HFF-Myc (cell line): Measurements from ENCODE around the gene EPAS1.

Experiments used
- DNase-seq: peaks from one replicate; pipeline ENCODE4 v3.0.0-alpha.2; 2011; ENCODE audit warnings: low read depth; ENCODE audit errors: extremely low read depth
- H3K4me3 ChIP-seq: replicated peaks from 2 replicates; pipeline ENCODE4 v1.5.1; 2011; ENCODE audit warnings: low read depth, mild to moderate bottlenecking, control low read depth, low read length
- CTCF ChIP-seq: IDR thresholded peaks from 2 replicates; pipeline ENCODE4 v1.5.1; 2012; ENCODE audit warnings: mild to moderate bottlenecking, low read depth, low read length, control low read depth; ENCODE audit errors: missing control alignments

Gene EPAS1

GRCh38 chr2:46387292-46387691 lies 90.1 kb downstream of the EPAS1 start:
- TF ChIP-seq CTCF: no peak
- no peak for DNase-seq
- H3K4me3 ChIP-seq: no peak overlapping the region

GRCh38 chr2:46387886-46388515 lies 90.8 kb downstream of the EPAS1 start:
- no peak overlapping the region for H3K4me3 ChIP-seq
- no peak for DNase-seq
- no peak for TF ChIP-seq CTCF

- no peak for TF ChIP-seq CTCF
- no peak overlapping the region for H3K4me3 ChIP-seq
- no peak for DNase-seq
Observed at GRCh38 chr2:46388881-46389280, 91.7 kb downstream of the EPAS1 start.

GRCh38 chr2:46389417-46389916 lies 92.3 kb downstream of the EPAS1 start:
- TF ChIP-seq CTCF: no peak
- DNase-seq: no peak
- H3K4me3 ChIP-seq: no peak overlapping the region

- no peak for DNase-seq
- no peak overlapping the region for H3K4me3 ChIP-seq
- no peak for TF ChIP-seq CTCF
Observed at GRCh38 chr2:46390036-46390435, 92.8 kb downstream of the EPAS1 start.

GRCh38 chr2:46390901-46391395 lies 93.7 kb downstream of the EPAS1 start:
- no peak for DNase-seq
- no peak overlapping the region for H3K4me3 ChIP-seq
- TF ChIP-seq CTCF: no peak
